Suppressor macrophage treated with lipopolysaccharide for 4 hours (primary cell): ENCODE results near the gene VPS26B.
"Not testable (repeated sequence)": the region's sequence is repeated elsewhere in the genome, so short reads cannot be mapped to it uniquely, and the experiment has no call there.

Experiments used
- DNase-seq: peaks from one replicate; pipeline ENCODE4 v3.0.0-alpha.2; 2020

VPS26B gene

DNA sequence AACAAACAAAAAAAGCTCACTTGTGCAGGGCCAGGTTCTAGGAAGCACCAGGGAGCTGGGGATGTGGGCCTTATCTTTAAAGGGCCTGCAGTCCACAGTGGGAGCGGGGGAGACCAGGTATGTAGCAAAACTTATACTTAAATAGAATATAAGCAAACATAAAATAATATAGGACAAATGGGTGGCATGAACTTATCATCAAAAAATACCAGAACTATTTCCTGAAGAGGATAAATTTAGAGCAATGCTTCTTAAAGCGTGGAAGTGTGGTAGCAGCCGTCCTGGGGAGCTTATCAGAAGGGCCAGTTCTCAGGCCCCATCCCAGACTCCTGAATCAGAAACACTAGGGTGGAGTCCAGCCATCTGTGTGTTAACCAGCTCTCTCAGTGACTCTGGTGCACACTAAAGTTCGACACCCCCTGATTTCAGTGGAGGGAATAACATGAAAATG is 9.3 kb downstream of the VPS26B start:
- DNase-seq, result no peak

DNA sequence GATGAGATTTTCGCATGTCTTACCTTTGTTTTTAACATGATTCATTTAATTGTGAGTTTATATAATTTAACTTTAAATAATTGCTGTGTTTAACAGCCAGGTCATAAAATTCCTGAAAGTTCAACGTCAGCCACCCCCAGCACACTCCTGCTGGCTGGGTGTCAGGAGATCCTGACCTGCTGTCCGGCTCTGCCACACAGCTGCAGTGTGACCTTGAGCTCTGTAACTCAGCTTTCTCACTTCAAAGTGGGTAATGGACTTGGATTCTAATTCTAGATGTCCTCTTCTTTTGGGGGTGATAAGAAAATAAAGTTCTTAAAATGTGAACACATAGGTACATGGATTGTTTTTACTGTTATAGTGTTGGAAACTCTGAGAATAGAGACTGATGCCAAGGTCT is 10.9 kb downstream of the VPS26B start:
- DNase-seq, result no peak

DNA sequence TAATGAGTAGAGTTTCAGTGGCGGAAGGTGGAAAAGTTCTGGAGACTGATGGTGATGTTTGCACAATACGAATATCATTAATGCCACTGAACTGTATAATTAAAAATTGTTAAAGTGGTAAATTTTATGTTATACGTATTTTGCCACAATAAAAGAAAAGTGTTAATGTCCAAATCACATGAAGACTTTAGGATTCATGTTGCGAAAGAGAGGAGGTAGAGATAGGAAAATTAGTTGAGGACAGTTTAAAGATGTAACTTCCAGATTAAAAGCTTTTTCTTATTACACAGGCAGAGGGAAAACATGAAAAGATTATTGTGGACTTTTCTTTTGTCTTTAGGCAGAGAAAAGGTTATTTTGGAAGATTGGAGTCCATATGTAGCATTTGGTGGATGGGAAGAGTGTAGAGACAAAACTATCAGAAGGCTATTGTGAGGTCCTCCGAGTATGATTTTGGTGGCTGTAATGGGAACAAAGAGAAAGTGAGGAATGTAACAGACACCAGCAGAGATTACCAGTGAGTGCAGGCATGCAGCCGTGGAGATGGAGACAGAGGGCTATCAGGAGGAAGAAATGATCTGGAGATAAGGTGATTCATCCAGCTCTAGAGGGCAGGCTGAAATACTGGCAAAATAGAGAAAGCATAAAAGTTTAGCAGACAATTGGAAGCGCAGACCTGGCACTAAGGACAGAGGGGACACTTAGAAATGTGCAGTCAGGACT is 12.5 kb downstream of the VPS26B start:
- DNase-seq, result no peak

DNA sequence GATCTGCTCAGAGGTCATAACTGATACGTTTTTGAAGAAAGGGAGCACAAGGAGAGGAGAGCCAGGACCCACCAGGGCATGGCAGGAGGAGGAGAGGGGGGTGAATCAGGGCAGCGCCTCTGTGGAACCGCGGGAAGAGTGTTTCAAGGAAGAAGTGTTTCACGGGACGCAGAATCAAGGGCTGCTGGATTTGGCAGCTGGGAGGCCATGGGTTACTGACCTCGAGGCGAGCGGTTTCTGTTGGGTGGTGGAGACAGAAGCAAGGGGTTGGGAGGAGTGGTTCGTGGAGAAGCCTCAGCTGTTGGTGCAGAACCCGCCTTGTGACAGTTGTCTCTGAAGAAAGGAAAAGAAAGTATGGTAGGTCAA is 13.1 kb downstream of the VPS26B start:
- DNase-seq, result no peak

DNA sequence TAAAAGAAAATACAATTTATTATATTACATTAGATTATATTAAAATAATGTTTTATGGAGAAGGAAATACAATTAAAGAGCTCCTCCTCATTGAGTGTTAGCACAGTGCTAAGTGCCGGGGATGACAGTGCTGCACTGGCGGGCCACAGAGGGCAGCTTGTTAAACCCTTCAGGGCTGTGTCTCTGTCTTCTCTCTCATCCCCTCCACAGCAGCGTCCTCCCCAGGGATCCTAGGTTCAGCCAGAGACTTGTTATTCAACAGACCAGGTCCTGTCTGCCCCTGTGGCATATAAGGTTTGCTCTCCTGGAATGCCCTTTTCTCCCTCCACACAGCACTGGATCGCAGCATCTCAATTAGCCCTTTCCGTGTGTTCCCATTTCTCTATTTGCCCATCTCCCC is 14.5 kb downstream of the VPS26B start:
- no peak for DNase-seq

DNA sequence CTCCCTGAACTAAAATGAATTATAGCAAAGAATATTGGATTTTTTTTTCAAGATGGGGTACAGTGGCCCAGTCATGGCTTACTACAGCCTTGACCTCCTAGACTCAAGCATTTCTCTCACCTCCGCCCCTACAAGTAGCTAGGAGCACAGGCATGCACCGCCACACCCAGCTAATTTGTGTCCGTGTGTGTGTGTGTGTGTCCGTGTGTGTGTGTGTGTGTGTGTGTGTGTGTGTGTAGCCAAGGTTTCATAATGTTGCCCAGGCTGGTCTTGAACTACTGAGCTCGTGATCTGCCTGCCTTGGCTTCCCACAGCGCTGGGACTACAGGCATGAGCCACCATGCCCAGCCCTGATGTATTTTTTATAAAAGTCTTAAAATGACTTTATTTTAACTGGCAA is 16.1 kb downstream of the VPS26B start:
- no peak for DNase-seq

DNA sequence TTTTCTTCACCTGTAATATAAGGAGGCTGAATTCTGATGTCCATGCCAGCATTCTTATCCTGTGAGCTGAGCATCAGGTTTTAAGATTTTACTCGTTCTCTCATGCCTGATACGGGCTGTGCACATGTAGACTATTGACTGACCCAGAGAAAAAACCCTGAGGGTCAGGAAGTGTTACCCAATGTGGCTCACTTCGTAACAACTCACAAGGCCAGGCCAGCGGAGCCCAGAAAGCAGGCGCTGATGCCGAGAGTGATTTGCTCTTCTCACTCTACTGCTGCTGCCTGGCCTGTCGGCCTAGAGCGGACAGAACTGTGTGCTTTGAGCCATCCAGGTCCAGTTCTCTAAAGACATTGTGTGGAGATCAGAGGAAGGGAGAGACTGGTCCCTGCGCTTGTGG is 17.9 kb downstream of the VPS26B start:
- no peak for DNase-seq

DNA sequence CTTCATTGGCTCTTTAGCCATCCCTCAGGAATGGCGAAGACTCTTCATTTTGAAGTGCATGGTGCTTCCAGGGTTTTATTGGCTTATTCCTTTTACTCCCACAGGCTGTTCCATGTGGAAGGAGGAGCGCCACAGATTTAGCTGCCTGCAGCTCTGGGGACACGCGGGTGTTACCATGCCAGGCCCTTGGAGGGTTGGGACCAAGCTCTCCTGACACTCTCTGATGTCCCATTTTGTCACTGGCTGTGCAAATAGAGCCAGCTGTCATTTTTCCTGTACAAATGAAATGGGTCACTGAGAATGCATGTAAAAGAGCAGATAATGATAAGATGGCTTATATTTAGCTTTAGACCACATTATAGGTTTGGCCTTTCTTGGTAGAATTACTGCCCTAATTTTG is 19.4 kb downstream of the VPS26B start:
- DNase-seq, result no peak

DNA sequence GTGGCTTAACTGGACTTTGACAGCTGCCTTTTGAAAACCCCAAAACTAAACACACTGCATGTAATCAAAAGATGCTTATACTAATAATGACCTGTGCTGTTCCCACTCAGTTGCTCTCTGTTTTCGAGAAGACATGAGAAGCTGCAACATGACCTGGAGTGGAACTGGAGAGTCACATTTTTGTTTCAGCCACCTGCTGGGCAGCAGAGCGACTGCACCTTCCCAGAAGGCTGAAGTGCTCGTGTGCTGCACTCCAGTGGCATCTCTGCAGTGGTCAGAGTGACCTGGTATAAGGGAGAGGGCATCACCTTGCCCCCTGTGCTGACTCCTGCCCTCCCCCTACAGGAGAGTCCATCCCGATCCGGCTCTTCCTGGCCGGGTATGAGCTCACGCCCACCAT is 20.1 kb downstream of the VPS26B start:
- DNase-seq, result no peak

DNA sequence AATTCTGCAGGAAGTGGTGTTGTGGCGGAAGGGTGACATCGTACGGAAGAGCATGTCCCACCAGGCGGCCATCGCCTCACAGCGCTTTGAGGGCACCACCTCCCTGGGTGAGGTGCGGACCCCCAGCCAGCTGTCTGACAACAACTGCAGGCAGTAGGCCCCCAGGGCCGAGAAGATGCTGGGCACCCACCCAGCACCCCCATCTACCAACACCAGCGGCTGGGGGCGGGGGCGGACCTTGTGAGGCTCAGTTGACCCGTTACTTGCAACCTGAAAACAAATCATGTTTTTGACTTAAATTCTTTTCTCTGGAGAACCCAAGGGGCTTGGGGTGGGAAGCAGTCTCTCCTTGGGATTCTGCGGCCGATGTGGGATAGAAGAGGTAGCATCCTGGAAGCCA is 21.0 kb downstream of the VPS26B start:
- no peak for DNase-seq

DNA sequence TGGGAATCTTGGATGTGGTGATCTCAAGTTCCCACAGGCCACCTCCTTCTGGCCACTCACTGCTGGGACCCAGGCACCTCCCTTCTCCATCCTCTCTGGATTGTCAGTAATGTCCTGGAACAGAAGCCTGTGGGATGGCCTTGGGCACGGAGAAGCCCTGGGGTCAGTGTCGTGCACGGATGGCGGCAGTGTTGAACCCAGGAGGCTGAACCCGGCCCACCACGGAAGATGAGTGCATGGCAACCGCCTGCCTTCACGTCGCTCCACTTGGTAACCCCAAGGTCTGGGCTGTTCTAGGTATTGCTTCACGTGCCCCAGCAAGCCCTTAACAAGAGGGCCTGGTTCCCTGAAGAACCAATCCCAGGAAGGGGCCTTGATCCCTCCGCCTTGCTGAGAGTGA is 21.6 kb downstream of the VPS26B start:
- DNase-seq, result no peak

DNA sequence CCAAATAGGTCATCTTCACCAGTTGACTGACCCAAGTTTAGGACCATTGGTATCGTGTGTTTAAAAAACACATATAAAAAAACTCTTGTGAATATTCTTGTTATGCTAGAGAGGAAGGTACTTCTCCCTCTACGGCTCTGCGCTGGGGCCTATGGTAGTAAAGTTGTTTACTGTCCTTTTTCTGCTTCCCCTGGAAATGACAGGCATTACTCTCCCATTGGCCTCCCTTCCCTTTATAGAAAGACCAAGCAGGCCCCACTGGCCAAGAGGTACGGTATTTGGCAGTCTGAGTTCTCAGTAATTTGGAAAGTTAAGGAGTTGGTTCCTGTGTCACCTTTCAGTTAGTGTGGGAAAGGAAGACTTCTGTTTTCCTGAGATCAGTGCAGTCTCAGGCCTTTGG is 22.2 kb downstream of the VPS26B start:
- DNase-seq, result no peak

DNA sequence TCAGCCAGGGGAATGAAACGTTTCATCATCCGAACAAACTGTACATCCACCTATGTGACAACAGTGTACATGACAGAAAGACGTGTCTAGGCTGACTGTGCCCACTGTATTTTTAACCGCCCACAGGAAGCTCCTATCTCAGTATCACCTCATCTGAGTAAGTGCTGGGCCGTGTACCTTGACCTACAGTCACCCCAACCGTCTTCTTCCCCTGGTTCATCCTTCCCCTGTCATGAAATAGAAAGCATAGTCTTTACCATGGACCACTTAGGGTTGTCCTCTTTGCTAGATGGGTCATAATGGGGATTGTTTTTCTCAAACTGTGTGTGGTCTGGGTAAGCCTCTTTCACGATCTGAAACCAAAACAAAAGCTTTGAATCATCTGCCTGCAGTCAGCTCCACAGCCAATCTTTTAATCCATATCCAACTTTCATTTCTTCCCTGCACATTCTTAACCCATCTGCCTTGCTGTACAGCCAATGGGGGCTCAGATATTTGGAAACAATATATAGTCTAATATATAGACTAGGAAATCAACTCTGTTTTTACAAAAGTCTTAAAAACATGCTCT is 24.5 kb downstream of the VPS26B start:
- DNase-seq, result no peak

DNA sequence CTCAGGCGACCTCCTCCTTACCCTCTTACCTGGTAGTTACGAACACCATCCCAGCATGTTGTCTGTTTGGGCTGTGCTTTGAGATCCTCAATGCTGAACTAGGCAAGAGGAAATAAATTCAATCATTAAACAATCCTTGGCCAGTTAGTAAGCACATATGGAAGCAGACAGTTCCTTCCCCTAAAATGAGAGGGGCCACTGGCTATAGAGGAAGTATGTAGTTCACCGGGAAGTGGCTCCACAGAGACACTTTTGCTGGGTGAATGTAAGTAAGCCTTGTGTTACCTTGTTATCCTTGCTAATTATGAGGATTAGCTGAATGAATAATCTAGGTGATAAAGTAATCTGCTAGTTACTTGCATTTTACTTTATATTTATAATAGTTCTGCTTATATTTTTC is 25.8 kb downstream of the VPS26B start:
- peak; percentile 16 for DNase-seq

DNA sequence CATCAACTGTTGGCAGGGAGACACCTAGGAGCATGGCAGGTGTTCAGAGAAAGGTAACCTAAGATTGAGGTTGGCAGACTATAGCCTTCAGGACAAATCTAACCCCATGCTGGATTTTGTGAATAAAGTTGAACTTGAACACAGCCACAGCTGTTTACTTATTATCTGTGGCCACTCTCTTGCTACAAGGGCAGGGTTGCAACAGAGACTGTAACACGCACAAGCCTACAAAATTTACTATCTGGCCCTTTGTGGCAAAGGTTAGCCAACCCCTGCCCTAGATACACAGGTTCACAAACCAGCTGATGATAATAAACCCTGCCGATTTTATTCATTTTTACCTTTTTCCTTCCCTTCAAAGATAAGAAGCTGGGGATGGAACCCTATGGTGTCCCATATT is 26.2 kb downstream of the VPS26B start:
- DNase-seq, result no peak

DNA sequence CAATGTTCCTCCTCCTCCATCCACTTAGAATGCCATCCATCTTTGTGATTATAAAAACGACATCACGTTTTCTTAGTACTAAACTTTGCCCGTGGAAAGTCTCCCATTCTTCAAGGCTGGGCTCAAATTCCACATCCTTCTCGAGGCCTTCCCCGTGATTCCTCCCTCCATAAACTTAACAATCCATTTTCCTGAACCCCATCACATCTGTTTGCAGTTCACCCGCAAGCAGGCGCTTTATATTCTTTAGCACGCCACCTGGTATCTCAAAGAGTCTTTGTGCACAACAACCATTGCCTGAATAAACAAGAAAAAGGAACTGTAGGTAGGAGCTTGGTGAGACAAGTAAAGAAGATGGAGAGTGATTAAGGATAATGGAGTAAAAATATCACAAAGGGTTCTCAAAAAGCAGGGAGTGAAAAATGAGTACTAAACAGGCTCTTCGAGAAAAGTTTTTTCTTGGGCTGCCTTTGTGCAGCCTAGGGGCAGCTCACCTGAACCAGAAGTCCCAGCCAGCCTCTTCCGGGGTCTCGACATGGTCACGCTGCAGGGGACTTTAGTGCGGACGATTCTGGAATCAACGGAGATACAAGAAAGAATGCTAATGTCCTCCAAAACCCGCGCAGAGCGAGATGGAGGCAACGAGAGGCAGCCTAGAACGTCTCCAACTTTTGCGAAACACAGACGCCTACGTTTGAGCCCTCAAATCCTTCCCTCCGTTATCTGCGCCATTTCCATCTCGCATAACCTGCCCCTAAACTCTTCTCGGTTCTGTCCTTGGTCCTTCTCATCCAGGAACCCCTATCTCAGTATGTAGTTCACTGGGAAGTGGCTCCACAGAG is 28.1 kb downstream of the VPS26B start:
- DNase-seq, result peak; percentile 40

DNA sequence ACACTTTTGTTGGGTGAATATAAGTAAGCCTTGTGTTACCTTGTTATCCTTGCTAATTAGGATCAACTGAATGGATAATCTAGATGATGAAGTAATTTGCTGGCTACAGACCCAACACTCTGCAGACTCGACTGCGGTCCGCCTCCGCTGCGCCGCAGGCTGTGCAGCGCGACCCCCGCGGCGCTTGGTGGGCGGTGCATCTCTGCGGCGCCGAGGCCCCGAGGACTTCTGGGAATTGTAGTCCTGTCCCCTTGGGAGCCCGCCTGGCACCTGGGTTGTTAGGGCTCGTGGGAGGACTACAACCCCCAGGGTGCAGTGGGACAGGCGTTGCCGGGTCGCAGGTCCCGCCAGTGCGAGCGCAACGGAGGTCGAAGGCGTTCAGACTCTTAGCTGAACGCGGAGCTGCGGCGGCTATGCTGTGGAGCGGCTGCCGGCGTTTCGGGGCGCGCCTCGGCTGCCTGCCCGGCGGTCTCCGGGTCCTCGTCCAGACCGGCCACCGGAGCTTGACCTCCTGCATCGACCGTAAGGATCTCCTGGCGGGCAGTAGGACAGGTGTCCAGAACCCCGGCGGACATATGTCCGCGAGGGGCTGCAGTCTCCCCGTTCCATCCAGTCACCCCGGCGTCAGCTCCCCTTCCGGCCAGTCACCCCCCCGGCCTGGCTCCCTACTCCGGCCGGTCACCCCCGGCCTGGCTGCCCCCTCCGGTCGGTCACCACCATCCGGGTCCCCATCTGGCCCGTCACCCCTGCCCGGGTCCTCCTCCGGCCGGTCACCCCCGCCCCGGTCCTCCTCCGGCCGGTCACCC is 28.9 kb downstream of the VPS26B start, which contains the start of the genes ACAD8 and THYN1:
ACAD8 (plus strand) TSS at position 381 of the 806 bp plus-strand sequence; CDS start at position 414, 33 bp downstream.
THYN1 (minus strand) TSS at position 165 of the 806 bp plus-strand sequence. CDS start 470 bp downstream, outside the sequence.
- peak; percentile 96 for DNase-seq

DNA sequence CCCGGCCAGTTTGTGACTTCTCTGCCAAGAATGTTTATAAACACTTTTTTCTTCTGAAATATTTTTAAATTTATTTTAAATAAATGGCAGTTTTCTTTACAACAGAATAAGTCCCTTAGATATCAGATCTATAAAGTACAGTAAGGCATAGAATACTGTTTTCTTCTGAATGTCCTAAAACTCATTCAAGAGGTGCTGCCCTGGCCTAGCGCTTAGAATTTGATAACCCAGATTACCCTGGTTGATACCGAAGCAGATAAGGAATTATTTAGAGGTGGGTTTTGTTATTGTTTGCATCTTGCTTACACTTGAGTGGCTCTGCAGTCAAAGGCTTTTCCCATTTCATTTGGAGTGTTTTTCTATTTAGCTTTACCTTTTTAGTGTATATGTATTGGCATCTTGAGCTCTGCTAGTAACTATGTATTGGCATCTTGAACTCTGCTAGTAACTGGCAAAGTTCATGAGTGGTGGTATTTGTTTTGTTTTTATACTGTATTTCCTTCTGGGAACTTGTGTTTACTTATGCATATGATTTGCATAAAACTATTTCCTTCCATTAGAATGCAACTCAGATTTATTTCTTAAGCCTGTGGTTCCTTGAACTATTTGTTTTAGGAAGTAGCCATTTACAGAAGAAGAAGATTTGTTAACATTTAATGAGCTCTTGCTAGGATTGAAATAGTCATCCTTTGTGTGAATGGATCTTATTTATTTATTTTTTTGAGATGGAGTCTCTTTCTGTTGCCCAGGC is 30.1 kb downstream of the VPS26B start:
- no peak for DNase-seq

DNA sequence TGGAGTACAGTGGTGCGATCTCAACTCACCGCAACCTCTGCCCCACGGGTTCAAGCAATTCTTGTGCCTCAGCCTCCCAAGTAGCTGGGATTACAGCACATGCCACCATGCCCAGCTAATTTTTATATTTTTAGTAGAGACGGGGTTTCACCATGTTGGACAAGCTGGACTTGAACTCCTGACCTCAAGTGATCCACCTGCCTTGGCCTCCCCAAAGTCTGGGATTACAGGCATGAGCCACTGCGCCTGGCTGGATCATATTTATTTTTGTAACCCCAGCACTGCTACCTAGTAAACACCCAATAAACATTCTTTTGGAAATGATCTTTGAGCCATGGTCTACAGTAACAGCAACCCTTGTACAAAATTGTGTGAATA is 30.7 kb downstream of the VPS26B start:
- DNase-seq, result not testable (repeated sequence)

DNA sequence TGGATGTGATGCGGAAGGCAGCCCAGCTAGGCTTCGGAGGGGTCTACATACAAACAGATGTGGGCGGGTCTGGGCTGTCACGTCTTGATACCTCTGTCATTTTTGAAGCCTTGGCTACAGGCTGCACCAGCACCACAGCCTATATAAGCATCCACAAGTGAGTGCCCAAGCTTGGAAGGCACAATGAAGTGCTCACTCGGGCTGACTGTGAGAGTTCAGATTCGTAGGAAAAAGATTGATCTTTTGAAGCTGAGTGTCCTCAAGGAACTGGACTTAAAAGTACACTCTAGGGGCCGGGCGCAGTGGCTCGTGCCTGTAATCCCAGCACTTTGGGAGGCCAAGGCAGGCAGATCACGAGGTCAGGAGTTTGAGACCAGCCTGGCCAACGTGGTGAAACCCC is 32.6 kb downstream of the VPS26B start:
- DNase-seq, result no peak

DNA sequence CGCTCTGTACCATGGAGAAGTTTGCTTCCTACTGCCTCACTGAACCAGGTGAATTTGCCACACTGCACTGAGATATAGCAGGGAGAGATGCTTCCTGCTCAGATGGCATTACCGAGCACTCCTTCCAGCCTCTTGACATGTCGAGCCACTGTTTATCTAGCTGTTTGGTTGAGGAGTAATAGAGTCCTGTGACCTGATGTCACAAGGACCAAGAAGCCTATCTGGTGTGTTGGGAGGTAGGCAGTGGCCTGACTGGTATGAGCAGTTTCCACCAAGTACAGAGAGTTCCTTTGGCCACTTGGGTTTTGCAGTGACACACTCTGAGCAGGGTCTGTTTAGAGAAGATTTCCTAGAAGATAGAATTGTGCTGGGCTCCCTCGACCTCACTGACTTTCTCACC is 34.1 kb downstream of the VPS26B start:
- DNase-seq, result no peak

DNA sequence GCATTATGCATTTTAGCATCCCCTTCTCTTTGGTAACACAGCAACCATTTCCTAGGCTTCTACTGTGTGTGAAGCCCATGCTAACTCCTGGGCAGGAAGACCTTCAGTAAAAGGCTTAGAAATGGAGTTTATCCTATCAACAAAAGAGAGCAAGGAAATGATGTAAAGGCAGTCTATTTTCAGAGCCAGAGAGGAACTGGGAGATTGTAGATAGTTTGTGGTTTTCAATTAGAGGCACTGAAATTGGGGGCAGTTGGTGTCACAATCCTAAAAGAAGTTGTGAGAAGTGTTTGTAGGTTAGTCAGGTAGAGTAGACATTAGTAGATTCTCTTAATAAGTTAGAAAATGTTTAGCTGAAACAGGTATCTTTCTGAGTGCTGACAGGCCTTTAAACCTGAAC is 36.0 kb downstream of the VPS26B start:
- DNase-seq, result no peak
